Loucy (cell line): ENCODE measurements around the gene PPP4R2.

Experiments used
- EZH2phosphoT487 ChIP-seq: fragments of 200-600 bp; IDR thresholded peaks from 2 replicates; pipeline ENCODE4 v1.6.1; 2018; ENCODE audit warnings: antibody characterized with exemption, mild to moderate bottlenecking, moderate library complexity, borderline replicate concordance
- TF ChIP-seq, protein P1 (sequence below): fragments of 200-600 bp; sonication (generic); conservative IDR thresholded peaks from 2 replicates; pipeline ENCODE4 v1.5.1; 2014; ENCODE audit warnings: mild to moderate bottlenecking, antibody characterized with exemption, low read length

DNA sequence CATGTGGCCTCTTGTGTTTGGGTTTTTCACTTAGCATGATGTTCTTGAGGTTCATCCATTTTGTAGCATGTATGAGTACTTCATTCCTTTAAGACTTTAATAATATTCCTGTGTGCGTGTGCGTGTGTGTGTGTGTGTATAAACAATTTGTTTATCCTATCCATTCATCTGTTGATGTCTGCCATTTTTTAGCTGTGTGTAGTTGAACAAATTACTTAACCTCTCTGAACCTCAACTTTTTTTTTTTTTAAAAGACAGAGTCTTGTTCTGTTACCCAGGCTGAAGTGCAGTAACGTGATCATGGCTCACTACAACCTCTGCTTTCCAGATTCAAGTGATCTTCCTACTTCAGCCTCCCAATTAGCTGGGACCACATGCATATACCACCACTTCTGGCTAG is 112.1 kb downstream of the PPP4R2 start:
- TF ChIP-seq, protein P1, sequence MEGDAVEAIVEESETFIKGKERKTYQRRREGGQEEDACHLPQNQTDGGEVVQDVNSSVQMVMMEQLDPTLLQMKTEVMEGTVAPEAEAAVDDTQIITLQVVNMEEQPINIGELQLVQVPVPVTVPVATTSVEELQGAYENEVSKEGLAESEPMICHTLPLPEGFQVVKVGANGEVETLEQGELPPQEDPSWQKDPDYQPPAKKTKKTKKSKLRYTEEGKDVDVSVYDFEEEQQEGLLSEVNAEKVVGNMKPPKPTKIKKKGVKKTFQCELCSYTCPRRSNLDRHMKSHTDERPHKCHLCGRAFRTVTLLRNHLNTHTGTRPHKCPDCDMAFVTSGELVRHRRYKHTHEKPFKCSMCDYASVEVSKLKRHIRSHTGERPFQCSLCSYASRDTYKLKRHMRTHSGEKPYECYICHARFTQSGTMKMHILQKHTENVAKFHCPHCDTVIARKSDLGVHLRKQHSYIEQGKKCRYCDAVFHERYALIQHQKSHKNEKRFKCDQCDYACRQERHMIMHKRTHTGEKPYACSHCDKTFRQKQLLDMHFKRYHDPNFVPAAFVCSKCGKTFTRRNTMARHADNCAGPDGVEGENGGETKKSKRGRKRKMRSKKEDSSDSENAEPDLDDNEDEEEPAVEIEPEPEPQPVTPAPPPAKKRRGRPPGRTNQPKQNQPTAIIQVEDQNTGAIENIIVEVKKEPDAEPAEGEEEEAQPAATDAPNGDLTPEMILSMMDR: no peak
- TF ChIP-seq EZH2phosphoT487: no peak
